DMS153 (cell line): ENCODE measurements around the gene NPVF.

ENCODE experiments used
- DNase-seq: peaks from one replicate; lab custom pipeline; 2025; lab: John Stamatoyannopoulos, UW

The NPVF gene

GRCh38 chr7:25234336-25234735, 6.0 kb upstream of the NPVF start:
- no peak for DNase-seq

GRCh38 chr7:25223206-25223605, 5.1 kb downstream of the NPVF start:
- DNase-seq: no peak

GRCh38 chr7:25222666-25223065, 5.6 kb downstream of the NPVF start:
- no peak for DNase-seq

DNA sequence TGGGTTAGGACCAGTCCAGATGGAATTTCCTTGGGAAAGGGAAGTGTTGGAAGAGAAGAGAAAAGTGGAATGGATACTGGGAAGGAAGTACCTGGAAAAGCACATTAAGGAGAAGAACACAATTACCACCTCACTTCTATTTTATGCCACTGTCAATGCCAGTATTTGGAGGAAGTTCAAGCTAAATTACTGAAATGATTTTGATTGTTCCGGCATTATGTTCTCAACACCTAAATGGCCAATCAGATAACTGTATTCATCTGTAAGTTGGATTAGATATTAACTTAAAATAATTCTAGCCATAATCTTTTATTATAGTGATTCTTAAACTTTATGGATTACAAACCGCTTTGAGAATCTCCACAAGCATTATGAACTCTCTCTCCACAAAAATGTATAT, 7.3 kb downstream of the NPVF start:
- DNase-seq: no peak

DNA sequence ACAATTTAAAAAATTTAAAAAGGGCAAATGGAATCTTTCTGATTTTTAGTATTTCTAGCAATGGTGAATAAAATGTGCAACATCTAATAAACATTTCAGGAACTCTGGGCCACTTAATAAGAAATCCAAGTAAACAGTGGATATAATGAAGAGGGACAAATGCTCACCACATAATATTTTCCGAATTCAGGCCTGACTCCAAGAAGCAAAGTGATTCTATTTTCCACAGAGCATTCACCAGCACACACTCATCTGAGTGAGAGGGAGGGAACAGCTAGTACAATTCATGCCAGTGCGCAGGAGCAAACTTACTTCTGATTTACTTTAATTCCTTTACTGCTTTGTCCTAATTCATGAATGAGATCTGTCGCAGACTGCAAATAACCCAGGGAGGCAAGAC, 10.1 kb downstream of the NPVF start:
- no peak for DNase-seq

DNA sequence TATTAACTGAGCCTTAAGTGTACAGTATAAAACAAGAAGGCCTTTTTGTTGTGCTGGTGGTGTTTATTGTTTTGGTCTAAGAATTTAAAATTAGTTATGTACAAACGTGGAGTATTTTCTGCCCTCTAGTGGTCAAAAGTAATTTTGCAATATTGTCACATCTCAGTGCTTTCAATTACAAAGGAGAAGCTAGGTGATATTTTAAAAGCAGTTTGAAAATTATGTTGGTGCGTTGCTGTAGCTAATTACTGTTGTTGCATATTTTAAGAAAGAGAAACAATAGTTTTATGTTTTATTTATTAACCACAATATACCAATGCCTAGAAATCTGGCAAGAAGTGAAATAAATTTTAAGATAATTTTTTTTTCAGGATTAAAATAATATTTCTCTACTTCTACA, 11.4 kb downstream of the NPVF start:
- DNase-seq: peak; percentile 47

DNA sequence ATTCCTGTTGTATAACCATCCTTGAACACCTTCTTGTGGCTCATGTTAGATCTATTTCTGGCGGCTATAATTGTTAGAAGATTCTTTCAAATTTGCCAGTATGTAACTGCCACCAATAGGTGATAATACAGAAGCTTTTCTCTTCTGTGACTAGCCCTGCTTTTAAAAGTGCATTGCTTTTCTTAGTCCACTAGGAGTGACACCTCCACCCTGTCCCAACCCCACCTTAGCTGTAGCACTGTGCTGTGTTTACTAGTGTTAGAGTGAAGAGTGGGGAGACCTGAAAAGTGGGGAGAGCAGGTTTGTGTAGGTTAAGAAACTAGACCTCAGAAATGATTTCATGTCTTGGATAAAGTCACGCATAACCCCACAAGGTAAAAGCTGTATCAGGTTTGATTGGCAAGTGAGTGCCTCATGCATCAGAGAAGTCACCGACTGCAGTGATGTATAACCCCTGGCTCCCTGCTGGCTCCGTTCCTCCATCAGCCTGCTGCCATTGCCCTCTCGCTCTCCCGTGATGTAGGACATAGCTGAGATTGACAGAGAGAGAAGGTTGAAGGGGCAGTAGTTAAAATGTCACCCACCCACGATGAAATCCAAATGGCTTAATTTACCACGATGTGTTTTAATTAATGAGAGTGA, 12.5 kb downstream of the NPVF start:
- no peak for DNase-seq

- DNase-seq: no peak
Measured at GRCh38 chr7:25208525-25209221, 19.6 kb downstream of the NPVF start.

- no peak for DNase-seq
Measured at GRCh38 chr7:25207887-25208286, 20.4 kb downstream of the NPVF start.

DNA sequence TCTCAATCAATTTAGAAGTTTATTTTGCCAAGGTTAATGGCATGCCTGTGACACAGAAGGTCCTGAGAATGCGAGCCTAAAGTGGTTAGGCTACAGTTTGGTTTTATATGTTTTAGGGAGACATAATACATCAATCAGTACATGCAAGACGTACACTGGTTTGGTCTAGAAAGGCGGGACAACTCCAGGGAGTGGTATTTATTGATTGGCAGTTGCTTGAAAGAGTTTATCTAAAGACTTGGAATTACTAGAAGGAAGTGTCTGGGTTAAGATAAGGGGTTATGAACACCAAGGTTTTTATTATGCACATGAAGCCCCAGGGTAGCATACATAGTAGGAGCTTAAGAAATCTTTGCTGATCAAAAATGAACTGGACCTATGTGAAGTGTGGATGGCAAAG, 21.5 kb downstream of the NPVF start:
- DNase-seq: no peak

GRCh38 chr7:25196132-25196896, 32.0 kb downstream of the NPVF start:
- DNase-seq: no peak

DNA sequence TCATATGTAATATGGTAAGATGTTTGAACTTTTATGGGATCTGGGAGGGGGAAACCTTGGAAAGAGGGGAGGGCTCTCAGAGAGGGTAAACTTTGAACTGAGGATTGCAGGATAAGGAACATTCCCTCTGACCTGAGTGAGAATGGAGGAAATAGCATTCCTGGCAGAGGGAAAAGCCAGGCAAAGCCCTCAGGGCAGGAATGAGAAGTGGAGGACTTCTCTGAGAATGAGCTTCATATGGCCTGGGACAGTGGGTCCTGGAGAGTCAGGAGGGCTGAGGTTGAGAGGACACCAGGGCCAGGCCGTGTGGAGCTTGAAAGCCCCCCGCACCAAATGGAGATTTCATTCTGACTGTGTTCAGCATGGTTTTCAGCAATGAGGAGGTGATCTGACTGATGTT, 34.2 kb downstream of the NPVF start:
- no peak for DNase-seq

DNA sequence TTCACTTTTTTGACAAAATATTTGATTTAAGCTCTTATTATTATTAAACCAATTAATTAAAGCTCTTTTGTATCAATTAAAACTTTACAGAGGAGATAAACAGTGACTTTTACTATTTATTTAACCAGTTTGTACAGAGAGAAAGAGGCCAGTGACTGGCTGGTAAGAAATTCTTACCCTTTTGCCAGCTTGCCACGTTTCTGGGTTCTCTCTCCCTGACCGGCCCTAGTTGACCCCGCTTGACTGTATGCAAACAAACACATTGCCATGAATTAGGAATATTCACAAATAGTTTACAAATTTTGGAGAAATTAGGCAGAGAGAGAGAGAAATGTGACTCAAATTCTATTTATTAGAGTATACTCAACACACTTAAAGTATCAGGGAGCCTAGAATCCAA, 36.2 kb downstream of the NPVF start:
- DNase-seq: no peak

- no peak for DNase-seq
Measured at GRCh38 chr7:25189197-25189596, 39.1 kb downstream of the NPVF start.

- DNase-seq: no peak
Measured at GRCh38 chr7:25187932-25188331, 40.4 kb downstream of the NPVF start.

- no peak for DNase-seq
Measured at GRCh38 chr7:25186436-25186835, 41.9 kb downstream of the NPVF start.

DNA sequence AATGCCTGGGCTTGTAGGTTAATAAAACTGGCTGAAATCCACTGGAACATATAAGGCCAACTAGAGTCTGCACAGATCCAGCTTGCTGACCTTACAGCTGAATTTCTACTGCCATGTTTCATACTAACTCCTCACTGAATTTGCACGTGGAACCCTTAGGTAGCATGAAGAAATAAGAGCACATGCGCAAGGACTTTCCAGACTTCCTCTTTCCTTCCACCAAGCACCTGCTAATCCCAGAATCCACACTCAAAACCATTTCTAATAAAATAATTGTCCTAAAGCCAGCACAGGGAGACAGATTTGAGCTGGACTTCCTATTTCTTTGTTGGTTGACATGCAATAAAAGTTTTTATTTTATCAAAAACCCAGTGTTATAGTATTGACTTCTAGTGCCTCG, 46.8 kb downstream of the NPVF start:
- DNase-seq: no peak

DNA sequence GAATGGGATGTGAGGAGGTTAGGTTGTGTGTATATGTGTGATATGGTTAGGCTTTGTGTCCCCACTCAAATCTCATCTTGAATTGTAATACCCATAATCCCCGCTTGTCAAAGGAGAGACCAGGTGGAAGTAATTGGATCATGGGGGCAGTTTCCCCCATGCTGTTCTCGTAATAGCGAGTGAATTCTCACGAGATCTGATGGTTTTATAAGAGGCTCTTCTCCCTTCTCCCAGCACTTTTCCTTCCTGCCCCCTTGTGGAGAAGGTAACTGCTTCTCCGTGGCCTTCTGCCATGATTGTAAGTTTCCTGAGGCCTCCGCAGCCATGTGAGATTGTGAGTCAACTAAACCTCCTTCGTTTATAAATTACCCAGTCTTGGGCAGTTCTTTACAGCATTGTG, 47.3 kb downstream of the NPVF start:
- no peak for DNase-seq

- DNase-seq: no peak
Measured at GRCh38 chr7:25180592-25180923, 47.7 kb downstream of the NPVF start.

DNA sequence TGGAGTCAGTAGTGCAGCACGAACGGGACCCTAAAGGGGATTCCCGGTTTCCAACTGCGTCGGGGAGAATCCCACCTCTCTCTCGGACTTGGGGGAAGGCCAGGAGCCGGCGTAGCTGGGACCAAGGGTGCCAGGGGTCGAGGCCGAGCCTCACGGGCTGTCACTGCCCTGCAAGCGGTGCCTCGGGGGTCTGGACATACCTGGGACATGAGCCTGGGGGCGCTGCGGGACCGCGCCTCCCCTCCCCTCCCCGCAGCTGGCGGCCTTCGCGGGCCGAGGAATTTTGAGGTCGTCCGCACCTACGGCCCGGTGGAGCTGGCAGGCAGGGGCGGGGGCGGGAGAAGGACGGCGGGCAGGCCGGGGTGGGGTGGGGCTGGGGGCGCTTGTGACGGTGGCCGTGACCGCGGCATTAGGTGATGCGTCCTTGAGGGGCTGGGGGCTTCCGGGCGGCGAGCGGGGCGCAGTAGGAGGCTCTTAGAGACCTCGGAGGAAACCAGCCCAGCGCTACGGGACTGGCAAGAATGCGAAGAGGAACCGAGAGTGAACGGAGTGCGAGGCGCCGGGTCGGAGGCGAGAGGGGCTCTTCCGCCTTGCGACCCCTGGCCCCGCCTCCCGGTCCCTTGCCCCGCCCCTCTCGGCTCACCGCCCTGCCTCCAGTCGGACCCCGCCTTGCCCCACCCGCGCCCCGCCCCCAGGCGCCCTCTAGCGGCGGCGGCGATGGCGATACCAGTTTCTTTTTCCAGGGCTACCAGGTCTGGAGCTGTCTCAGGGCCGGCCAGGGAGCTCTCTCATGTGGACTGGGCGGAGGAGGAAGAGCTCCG, 48.3 kb downstream of the NPVF start:
- DNase-seq: peak; percentile 90

GRCh38 chr7:25179325-25179724, 49.0 kb downstream of the NPVF start:
- no peak for DNase-seq
